ENCODE data around the gene VAC14.

DNA sequence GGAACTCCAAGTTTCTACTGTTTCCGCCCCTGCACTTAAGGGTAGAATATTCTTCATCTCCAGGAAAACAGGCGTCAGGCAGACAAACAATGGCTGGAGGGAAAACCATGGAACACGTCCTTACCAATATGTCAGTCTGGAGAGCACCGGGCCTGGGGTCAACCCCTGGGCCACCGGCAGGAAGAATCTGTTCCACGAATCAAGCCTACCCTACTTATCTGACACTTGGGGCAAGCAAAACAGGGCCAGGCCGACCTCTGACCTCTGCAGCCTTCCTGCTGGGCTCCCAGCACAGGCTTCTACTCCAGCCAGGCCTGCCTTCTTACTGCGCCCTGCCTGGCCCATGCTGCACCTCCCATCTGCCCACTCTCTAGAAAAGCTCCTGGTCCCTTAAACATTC lies 10.1 kb downstream of the VAC14 start:
- TF ChIP-seq SUZ12 (IDR thresholded peaks at IDR 0.05; ENCODE audit: extremely low read depth, insufficient read depth, insufficient read length) (no peak), YY1 (IDR thresholded peaks at IDR 0.05; ENCODE audit: insufficient read depth, insufficient read length) (no peak), ZNF274 (IDR thresholded peaks at IDR 0.05; ENCODE audit: low read depth, low read length) (no peak)
